Esophagus mucosa (tissue), 1 donor: Measurements from ENCODE around the gene ZNF765. TPM values are rescaled to one million over a fixed set of nuclear protein-coding genes. Genes with fewer than 3 reads are reported as not detected.
"Not testable (repeated sequence)": the region's sequence is repeated elsewhere in the genome, so short reads cannot be mapped to it uniquely, and the experiment has no call there.

ENCODE experiments used
- ATAC-seq: fragments of 200-7000 bp; cut with Tn5 transposase; one replicate; pipeline ENCODE4 v1.9.1; 2020
- total RNA-seq: library from RNA; stranded (reverse); gene quantifications from one replicate; pipeline ENCODE4 v1.2.4, GENCODE V29; 2023
- donor health status: DM: yes; HTN: yes; CAD: no.

Gene ZNF765
- total RNA-seq, 1 donor from 2014 or later = 5.3 TPM

- no peak for ATAC-seq
Measured at GRCh38 chr19:53422551-53422950, 27.6 kb downstream of the ZNF765 start.

GRCh38 chr19:53423074-53423473 is 28.1 kb downstream of the ZNF765 start:
- not testable (repeated sequence) for ATAC-seq

- ATAC-seq = not testable (repeated sequence)
Measured at GRCh38 chr19:53423680-53424079, 28.7 kb downstream of the ZNF765 start.

- ATAC-seq = peak; percentile 86
Measured at GRCh38 chr19:53424968-53425597, 30.1 kb downstream of the ZNF765 start.

GRCh38 chr19:53431399-53432087 is 36.6 kb downstream of the ZNF765 start, which contains the start of gene ZNF761:
ZNF761 (plus strand) TSS chr19:53431984; CDS start chr19:53447269, 15,285 bp downstream.
- ATAC-seq = peak; percentile 100

GRCh38 chr19:53432088-53432661 is 37.2 kb downstream of the ZNF765 start:
- peak; percentile 35 for ATAC-seq

GRCh38 chr19:53443809-53444208 is 48.9 kb downstream of the ZNF765 start:
- ATAC-seq = not testable (repeated sequence)

GRCh38 chr19:53447196-53447595 is 52.2 kb downstream of the ZNF765 start:
- not testable (repeated sequence) for ATAC-seq

- no peak for ATAC-seq
Measured at GRCh38 chr19:53455828-53456227, 60.9 kb downstream of the ZNF765 start.

GRCh38 chr19:53460131-53460721 is 65.3 kb downstream of the ZNF765 start:
- not testable (repeated sequence) for ATAC-seq

- no peak for ATAC-seq
Measured at GRCh38 chr19:53461866-53462265, 66.9 kb downstream of the ZNF765 start.

- ATAC-seq = no peak
Measured at GRCh38 chr19:53462861-53463260, 67.9 kb downstream of the ZNF765 start.

- ATAC-seq = no peak
Measured at GRCh38 chr19:53463263-53463662, 68.3 kb downstream of the ZNF765 start.

GRCh38 chr19:53466726-53467484 is 72.0 kb downstream of the ZNF765 start:
- no peak for ATAC-seq

- ATAC-seq = peak; percentile 100
Measured at GRCh38 chr19:53467485-53468262, 72.7 kb downstream of the ZNF765 start, which contains the start of gene ZNF813. ZNF813 (plus strand) TSS chr19:53467733; CDS start chr19:53483823, 16,090 bp downstream.

GRCh38 chr19:53468628-53469027 is 73.7 kb downstream of the ZNF765 start:
- ATAC-seq = not testable (repeated sequence)

GRCh38 chr19:53471916-53472315 is 77.0 kb downstream of the ZNF765 start:
- no peak for ATAC-seq

- not testable (repeated sequence) for ATAC-seq
Measured at GRCh38 chr19:53474832-53475231, 79.9 kb downstream of the ZNF765 start.

GRCh38 chr19:53475470-53475869 is 80.5 kb downstream of the ZNF765 start:
- ATAC-seq = peak; percentile 74
